ENCODE measurements around the gene DCHS2. TPM values are rescaled to one million over a fixed set of nuclear protein-coding genes. Genes with fewer than 3 reads are reported as not detected.
"Not testable (repeated sequence)": the region's sequence is repeated elsewhere in the genome, so short reads cannot be mapped to it uniquely, and the experiment has no call there.

The DCHS2 gene
- total RNA-seq, 1 experiment from 2014 or later = not detected

- no peaks in the 10 kb centered on the region for H3K27me3 ChIP-seq (replicated peaks)
- H3K27ac ChIP-seq = no peak overlapping the region
- no peak overlapping the region for H3K4me3 ChIP-seq
- no peaks in the 10 kb centered on the region for H3K36me3 ChIP-seq
- no peak for DNase-seq (ENCODE audit: low read depth in 1 of 2, low spot score in 2 of 2)
- no peaks in the 10 kb centered on the region for H3K4me1 ChIP-seq (replicated peaks)
- no peaks in the 10 kb centered on the region for H3K9me3 ChIP-seq (replicated peaks)
These were observed 273.5 kb downstream of the DCHS2 start for GRCh38 chr4:154218051-154218450.

- not testable (repeated sequence) for H3K4me3 ChIP-seq; DNase-seq (ENCODE audit: low read depth in 1 of 2, low spot score in 2 of 2); H3K27ac ChIP-seq; H3K4me1 ChIP-seq (replicated peaks); H3K9me3 ChIP-seq (replicated peaks); H3K27me3 ChIP-seq (replicated peaks); H3K36me3 ChIP-seq
These were observed 274.2 kb downstream of the DCHS2 start for GRCh38 chr4:154217384-154217783.

- no peak for DNase-seq (ENCODE audit: low read depth in 1 of 2, low spot score in 2 of 2)
- Histone ChIP-seq H3K4me1 (replicated peaks) (no peaks in the 10 kb centered on the region), H3K36me3 (no peaks in the 10 kb centered on the region), H3K27me3 (replicated peaks) (no peaks in the 10 kb centered on the region), H3K27ac (no peak overlapping the region), H3K9me3 (replicated peaks) (no peaks in the 10 kb centered on the region), H3K4me3 (no peak overlapping the region)
These were observed 280.1 kb downstream of the DCHS2 start for GRCh38 chr4:154211506-154211905.

GRCh38 chr4:154208424-154208823, 283.2 kb downstream of the DCHS2 start:
- DNase-seq (ENCODE audit: low read depth in 1 of 2, low spot score in 2 of 2) = no peak
- no peak overlapping the region for H3K4me3 ChIP-seq
- no peaks in the 10 kb centered on the region for H3K36me3 ChIP-seq
- H3K4me1 ChIP-seq (replicated peaks) = no peaks in the 10 kb centered on the region
- no peaks in the 10 kb centered on the region for H3K9me3 ChIP-seq (replicated peaks)
- H3K27ac ChIP-seq = no peak overlapping the region
- H3K27me3 ChIP-seq (replicated peaks) = no peaks in the 10 kb centered on the region

- H3K36me3 ChIP-seq = no peaks in the 10 kb centered on the region
- no peak for DNase-seq (ENCODE audit: low read depth in 1 of 2, low spot score in 2 of 2)
- no peak overlapping the region for H3K4me3 ChIP-seq
- no peaks in the 10 kb centered on the region for H3K4me1 ChIP-seq (replicated peaks)
- no peaks in the 10 kb centered on the region for H3K9me3 ChIP-seq (replicated peaks)
- no peak overlapping the region for H3K27ac ChIP-seq
- no peaks in the 10 kb centered on the region for H3K27me3 ChIP-seq (replicated peaks)
These were observed 286.1 kb downstream of the DCHS2 start for GRCh38 chr4:154205471-154205870.

- Histone ChIP-seq H3K36me3 (no peaks in the 10 kb centered on the region), H3K4me1 (replicated peaks) (no peaks in the 10 kb centered on the region), H3K27me3 (replicated peaks) (no peaks in the 10 kb centered on the region), H3K9me3 (replicated peaks) (no peaks in the 10 kb centered on the region; the same call in 1 of the 2 replicates), H3K4me3 (no peak overlapping the region), H3K27ac (no peak overlapping the region)
- DNase-seq (ENCODE audit: low read depth in 1 of 2, low spot score in 2 of 2) = no peak
These were observed 296.9 kb downstream of the DCHS2 start for GRCh38 chr4:154194649-154195048.

GRCh38 chr4:154192585-154192984, 299.0 kb downstream of the DCHS2 start:
- no peak for DNase-seq (ENCODE audit: low read depth in 1 of 2, low spot score in 2 of 2)
- Histone ChIP-seq H3K9me3 (replicated peaks) (no peaks in the 10 kb centered on the region; the same call in 1 of the 2 replicates), H3K27me3 (replicated peaks) (no peaks in the 10 kb centered on the region), H3K36me3 (no peaks in the 10 kb centered on the region), H3K27ac (no peak overlapping the region), H3K4me3 (no peak overlapping the region), H3K4me1 (replicated peaks) (no peaks in the 10 kb centered on the region)

GRCh38 chr4:154189346-154189745, 302.3 kb downstream of the DCHS2 start:
- no peak for DNase-seq (ENCODE audit: low read depth in 1 of 2, low spot score in 2 of 2)
- Histone ChIP-seq H3K4me1 (replicated peaks) (no peaks in the 10 kb centered on the region), H3K9me3 (replicated peaks) (no peaks in the 10 kb centered on the region), H3K27ac (no peak overlapping the region), H3K27me3 (replicated peaks) (no peaks in the 10 kb centered on the region), H3K4me3 (no peak overlapping the region), H3K36me3 (no peaks in the 10 kb centered on the region)

GRCh38 chr4:154186888-154187287, 304.7 kb downstream of the DCHS2 start:
- Histone ChIP-seq H3K27ac (no peak overlapping the region), H3K4me1 (replicated peaks) (no peaks in the 10 kb centered on the region), H3K27me3 (replicated peaks) (no peaks in the 10 kb centered on the region), H3K36me3 (no peaks in the 10 kb centered on the region), H3K9me3 (replicated peaks) (no peaks in the 10 kb centered on the region), H3K4me3 (no peak overlapping the region)
- no peak for DNase-seq (ENCODE audit: low read depth in 1 of 2, low spot score in 2 of 2)

- H3K4me3 ChIP-seq = no peak overlapping the region
- no peak for DNase-seq (ENCODE audit: low read depth in 1 of 2, low spot score in 2 of 2)
- H3K27ac ChIP-seq = no peak overlapping the region
- H3K27me3 ChIP-seq (replicated peaks) = no peaks in the 10 kb centered on the region
- H3K4me1 ChIP-seq (replicated peaks) = no peaks in the 10 kb centered on the region
- H3K36me3 ChIP-seq = no peaks in the 10 kb centered on the region
- H3K9me3 ChIP-seq (replicated peaks) = no peaks in the 10 kb centered on the region
These were observed 305.6 kb downstream of the DCHS2 start for GRCh38 chr4:154186035-154186434.

- DNase-seq (ENCODE audit: low read depth in 1 of 2, low spot score in 2 of 2) = no peak
- Histone ChIP-seq H3K36me3 (no peaks in the 10 kb centered on the region), H3K4me3 (no peak overlapping the region), H3K4me1 (replicated peaks) (no peaks in the 10 kb centered on the region), H3K9me3 (replicated peaks) (no peaks in the 10 kb centered on the region), H3K27ac (no peak overlapping the region), H3K27me3 (replicated peaks) (no peaks in the 10 kb centered on the region)
These were observed 307.4 kb downstream of the DCHS2 start for GRCh38 chr4:154184238-154184637.

GRCh38 chr4:154183264-154183663, 308.3 kb downstream of the DCHS2 start:
- Histone ChIP-seq H3K36me3 (no peaks in the 10 kb centered on the region), H3K27ac (no peak overlapping the region), H3K27me3 (replicated peaks) (no peaks in the 10 kb centered on the region), H3K4me1 (replicated peaks) (no peaks in the 10 kb centered on the region), H3K9me3 (replicated peaks) (no peaks in the 10 kb centered on the region), H3K4me3 (no peak overlapping the region)
- DNase-seq (ENCODE audit: low read depth in 1 of 2, low spot score in 2 of 2) = no peak

Other genes starting within 250 kb of the DCHS2 start
- gene PLRG1, start 58.6 kb upstream of the DCHS2 start, total RNA-seq (2014; rRNA removed; shearing (Covaris generic)) = 76.4 and 84.1 TPM in 2 replicates
- not detected in 2 replicates for gene FGB, start 71.2 kb upstream of the DCHS2 start, total RNA-seq (2014; rRNA removed; shearing (Covaris generic))
- gene FGA, start 98.9 kb upstream of the DCHS2 start, total RNA-seq (2014; rRNA removed; shearing (Covaris generic)) = not detected in 2 replicates
- not detected in 2 replicates for gene FGG, start 120.9 kb upstream of the DCHS2 start, total RNA-seq (2014; rRNA removed; shearing (Covaris generic))

Measured in SJSA1 (cell line).